Measurements from ENCODE around the gene CAMKK2.

The CAMKK2 gene

GRCh38 chr12:121251838-121252237 lies 44.7 kb downstream of the CAMKK2 start:
- H3K27ac ChIP-seq = no peak overlapping the region
- H3K9me3 ChIP-seq (ENCODE audit: severe bottlenecking) = no peaks in the 10 kb centered on the region
- H3K27me3 ChIP-seq (ENCODE audit: insufficient read depth, low read depth, severe bottlenecking) = no peaks in the 10 kb centered on the region
- no peak for DNase-seq
- TF ChIP-seq, protein P1, sequence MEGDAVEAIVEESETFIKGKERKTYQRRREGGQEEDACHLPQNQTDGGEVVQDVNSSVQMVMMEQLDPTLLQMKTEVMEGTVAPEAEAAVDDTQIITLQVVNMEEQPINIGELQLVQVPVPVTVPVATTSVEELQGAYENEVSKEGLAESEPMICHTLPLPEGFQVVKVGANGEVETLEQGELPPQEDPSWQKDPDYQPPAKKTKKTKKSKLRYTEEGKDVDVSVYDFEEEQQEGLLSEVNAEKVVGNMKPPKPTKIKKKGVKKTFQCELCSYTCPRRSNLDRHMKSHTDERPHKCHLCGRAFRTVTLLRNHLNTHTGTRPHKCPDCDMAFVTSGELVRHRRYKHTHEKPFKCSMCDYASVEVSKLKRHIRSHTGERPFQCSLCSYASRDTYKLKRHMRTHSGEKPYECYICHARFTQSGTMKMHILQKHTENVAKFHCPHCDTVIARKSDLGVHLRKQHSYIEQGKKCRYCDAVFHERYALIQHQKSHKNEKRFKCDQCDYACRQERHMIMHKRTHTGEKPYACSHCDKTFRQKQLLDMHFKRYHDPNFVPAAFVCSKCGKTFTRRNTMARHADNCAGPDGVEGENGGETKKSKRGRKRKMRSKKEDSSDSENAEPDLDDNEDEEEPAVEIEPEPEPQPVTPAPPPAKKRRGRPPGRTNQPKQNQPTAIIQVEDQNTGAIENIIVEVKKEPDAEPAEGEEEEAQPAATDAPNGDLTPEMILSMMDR (IDR thresholded peaks at IDR 0.05; ENCODE audit: low read depth, low read length) = no peak
- H3K4me3 ChIP-seq (ENCODE audit: low read depth, low read length) = no peak overlapping the region
- H3K36me3 ChIP-seq = peaks cover 43% of the 10 kb centered on the region

DNA sequence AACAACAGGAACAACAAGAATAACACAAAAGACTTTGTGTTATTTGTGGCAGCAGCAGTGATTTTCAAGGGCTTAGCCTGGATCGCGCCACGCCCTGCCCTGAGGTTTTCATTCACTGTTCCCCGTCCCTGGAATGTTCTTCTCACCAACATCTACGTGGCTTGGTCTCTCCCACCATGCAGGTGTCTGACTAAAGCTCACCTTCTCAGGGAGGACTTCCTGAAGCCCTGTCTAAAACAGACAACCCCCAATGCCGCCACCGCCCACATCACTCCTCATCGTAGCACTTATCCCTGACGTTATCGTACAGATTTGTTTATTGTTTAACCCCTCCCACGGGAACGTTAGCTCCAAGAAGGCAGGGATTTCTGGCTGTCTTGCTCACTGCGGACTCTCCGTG lies 46.1 kb downstream of the CAMKK2 start:
- H3K4me3 ChIP-seq (ENCODE audit: low read depth, low read length) = no peak overlapping the region
- H3K27ac ChIP-seq = no peak overlapping the region
- H3K9me3 ChIP-seq (ENCODE audit: severe bottlenecking) = no peaks in the 10 kb centered on the region
- TF ChIP-seq, protein P1 (IDR thresholded peaks at IDR 0.05; ENCODE audit: low read depth, low read length) = no peak
- DNase-seq = no peak
- H3K36me3 ChIP-seq = peaks cover 33% of the 10 kb centered on the region
- no peaks in the 10 kb centered on the region for H3K27me3 ChIP-seq (ENCODE audit: insufficient read depth, low read depth, severe bottlenecking)

DNA sequence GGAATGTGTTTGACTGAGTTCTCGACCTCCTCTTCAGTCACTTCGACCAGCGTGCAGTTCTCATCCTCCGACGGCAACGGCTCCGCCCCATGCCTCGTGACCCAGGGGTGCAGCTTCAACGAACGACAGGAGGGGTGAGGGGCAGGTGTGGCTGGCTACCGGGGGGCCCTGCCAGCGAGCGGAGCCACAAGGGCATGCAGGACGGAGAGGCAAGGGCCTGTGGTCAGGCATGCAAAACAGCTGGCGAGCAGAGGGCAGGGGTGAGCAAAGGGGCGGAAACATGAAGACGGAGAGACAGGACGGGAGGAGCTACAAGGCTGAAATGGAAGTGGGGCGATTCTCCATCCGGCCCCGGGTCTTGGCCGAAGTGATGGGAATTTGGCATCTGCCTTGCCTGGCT lies 47.9 kb downstream of the CAMKK2 start:
- TF ChIP-seq, protein P1 (IDR thresholded peaks at IDR 0.05; ENCODE audit: low read depth, low read length) = no peak
- Histone ChIP-seq H3K4me3 (ENCODE audit: low read depth, low read length) (no peak overlapping the region), H3K9me3 (ENCODE audit: severe bottlenecking) (no peaks in the 10 kb centered on the region), H3K36me3 (peaks cover 24% of the 10 kb centered on the region), H3K27ac (no peak overlapping the region), H3K27me3 (ENCODE audit: insufficient read depth, low read depth, severe bottlenecking) (no peaks in the 10 kb centered on the region)
- DNase-seq = no peak

- H3K36me3 ChIP-seq = peaks cover 20% of the 10 kb centered on the region
- H3K27me3 ChIP-seq (ENCODE audit: insufficient read depth, low read depth, severe bottlenecking) = no peaks in the 10 kb centered on the region
- TF ChIP-seq, protein P1 (IDR thresholded peaks at IDR 0.05; ENCODE audit: low read depth, low read length) = no peak
- no peaks in the 10 kb centered on the region for H3K9me3 ChIP-seq (ENCODE audit: severe bottlenecking)
- no peak overlapping the region for H3K4me3 ChIP-seq (ENCODE audit: low read depth, low read length)
- no peak overlapping the region for H3K27ac ChIP-seq
- no peak for DNase-seq
These were observed 49.5 kb downstream of the CAMKK2 start for GRCh38 chr12:121246893-121247557.

- Histone ChIP-seq H3K36me3 (peaks cover 18% of the 10 kb centered on the region), H3K4me3 (ENCODE audit: low read depth, low read length) (no peak overlapping the region)
- no peak for DNase-seq
These were observed 50.6 kb downstream of the CAMKK2 start for GRCh38 chr12:121245951-121246350.

More at GRCh38 chr12:121245951-121246350, 50.6 kb downstream of the CAMKK2 start:
- TF ChIP-seq, protein P1 (IDR thresholded peaks at IDR 0.05; ENCODE audit: low read depth, low read length) = no peak
- Histone ChIP-seq H3K9me3 (ENCODE audit: severe bottlenecking) (no peaks in the 10 kb centered on the region), H3K27ac (no peak overlapping the region), H3K27me3 (ENCODE audit: insufficient read depth, low read depth, severe bottlenecking) (no peaks in the 10 kb centered on the region)

All from WERI-Rb-1 (cell line).